HG03439 (cell line): Measurements from ENCODE around the gene CALML4.
"Not testable (repeated sequence)": the region's sequence is repeated elsewhere in the genome, so short reads cannot be mapped to it uniquely, and the experiment has no call there.

Experiments
- ATAC-seq: cut with Tn5 transposase; IDR thresholded peaks from one replicate; pipeline ENCODE4 v1.9.1; 2021; ENCODE audit warnings: mild to moderate bottlenecking, moderate library complexity; ENCODE audit not compliant: unreplicated experiment

The CALML4 gene

DNA sequence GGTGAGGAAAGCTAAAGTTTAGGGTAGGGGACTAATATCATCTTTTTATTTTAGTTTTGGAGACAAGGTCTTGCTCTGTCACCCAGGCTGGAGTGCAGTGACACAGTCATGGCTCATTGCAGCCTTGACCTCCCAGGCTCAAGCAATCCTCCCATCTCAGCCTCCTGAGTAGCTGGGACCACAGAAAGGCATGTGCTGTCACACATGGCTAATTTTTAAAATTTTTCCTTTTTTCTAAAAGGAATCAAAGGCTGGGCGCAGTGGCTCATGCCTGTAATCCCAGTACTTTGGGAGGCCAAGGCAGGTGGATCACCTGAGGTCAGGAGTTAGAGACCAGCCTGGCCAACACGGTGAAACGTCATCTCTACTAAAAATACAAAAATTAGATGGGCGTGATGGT is 20.3 kb upstream of the CALML4 start:
- not testable (repeated sequence) for ATAC-seq

DNA sequence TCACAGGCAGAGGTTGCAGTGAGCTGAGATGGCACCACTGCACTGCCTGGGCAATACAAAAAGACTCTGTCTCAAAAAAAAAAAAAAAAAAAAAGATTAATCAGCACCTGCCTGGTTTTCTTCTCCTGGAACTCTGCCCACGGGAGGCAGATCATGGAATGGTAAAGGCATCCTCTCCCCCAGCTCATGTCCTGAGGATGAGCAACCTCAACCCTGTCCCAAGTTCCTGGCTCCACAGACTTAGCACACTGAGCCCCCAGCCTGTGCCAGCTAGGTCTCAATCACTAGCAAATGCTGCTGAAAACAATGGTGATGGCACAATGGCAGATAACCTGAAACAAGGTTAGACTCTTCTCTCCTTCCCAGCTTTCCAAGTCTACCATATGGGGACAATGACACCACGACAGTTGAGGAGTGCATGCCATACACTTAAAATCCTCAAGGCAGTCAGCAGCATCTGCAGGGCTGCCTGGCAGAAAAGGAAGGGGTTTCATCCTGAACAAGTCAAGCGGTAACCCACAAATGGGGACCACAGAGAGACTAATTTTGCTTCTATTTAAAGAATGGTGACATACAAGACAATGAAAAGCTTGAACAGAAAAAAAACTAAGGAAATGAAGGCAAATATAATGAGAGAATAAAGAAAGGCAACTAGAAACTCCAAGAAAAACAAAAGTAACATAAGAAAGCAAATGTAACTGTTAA is 19.6 kb upstream of the CALML4 start:
- ATAC-seq = no peak

DNA sequence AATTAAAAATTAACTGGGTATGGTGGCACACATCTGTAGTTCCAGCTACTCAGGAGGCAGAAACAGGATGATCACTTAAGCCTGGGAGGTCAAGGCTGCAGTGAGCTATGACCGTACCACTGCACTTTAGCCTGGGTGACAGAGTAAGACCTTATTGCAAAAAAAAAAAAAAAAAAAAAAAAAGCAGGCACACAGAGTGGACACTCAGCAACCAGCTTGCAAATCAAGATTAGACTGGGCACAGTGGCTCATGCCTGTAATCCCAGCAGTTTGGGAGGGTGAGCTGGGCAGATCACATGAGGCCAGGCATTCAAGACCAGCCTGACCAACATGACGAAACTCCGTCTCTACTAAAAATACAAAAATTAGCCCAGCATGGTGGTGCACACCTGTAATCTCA is 19.0 kb upstream of the CALML4 start:
- no peak for ATAC-seq

DNA sequence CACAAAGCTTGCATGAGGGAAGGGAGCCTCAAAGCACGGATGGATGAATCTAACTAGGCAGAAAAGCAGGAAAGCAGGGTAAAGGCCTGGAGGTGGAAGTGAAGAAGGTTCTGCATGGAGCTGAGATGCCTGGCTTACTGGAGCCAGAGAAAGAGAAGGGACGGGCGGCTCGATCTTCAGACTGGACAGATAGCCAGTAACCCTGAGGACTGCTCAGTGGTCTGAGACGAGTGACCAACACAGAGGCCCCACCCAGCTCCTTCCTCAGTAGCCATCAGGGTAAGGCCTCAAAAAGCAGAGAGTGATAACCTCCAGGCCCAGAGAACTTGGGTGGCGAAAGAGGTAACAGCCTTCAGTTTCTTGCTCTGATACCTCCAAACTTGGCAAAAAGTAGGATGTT is 18.0 kb upstream of the CALML4 start:
- ATAC-seq = no peak

DNA sequence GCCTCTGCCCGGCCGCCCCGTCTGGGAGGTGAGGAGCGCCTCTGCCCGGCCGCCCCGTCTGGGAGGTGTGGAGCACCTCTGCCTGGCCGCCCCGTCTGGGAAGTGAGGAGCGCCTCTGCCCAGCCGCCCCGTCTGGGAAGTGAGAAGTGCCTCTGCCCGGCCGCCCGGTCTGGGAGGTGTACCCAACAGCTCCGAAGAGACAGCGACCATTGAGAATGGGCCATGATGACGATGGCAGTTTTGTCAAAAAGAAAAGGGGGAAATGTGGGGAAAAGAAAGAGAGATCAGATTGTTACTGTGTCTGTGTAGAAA is 17.3 kb upstream of the CALML4 start:
- not testable (repeated sequence) for ATAC-seq

DNA sequence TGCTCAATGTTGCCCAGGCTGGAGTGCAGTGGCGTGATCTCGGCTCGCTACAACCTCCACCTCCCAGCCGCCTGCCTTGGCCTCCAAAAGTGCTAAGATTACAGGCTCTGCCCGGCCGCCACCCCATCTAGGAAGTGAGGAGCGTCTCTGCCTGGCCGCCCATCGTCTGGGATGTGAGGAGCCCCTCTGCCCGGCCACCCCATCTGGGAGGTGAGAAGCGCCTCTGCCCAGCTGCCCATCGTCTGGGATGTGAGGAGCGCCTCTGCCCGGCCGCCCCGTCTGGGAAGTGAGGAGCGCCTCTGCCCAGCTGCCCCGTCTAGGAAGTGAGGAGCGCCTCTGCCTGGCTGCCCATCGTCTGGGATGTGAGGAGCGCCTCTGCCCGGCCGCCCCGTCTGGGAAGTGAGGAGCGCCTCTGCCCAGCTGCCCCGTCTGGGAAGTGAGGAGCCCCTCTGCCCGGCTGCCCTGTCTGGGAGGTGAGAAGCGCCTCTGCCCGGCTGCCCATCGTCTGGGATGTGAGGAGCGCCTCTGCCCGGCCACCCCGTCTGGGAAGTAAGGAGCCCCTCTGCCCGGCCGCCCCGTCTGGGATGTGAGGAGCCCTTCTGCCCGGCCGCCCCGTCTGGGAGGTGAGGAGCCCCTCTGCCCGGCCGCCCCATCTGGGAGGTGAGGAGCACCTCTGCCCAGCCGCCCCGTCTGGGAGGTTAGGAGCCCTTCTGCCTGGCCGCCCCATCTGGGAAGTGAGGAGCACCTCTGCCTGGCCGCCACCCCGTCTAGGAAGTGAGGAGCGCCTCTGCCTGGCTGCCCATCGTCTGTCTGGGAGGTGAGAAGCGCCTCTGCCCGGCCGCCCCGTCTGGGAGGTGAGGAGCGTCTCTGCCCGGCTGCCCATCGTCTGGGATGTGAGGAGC is 16.6 kb upstream of the CALML4 start:
- not testable (repeated sequence) for ATAC-seq

DNA sequence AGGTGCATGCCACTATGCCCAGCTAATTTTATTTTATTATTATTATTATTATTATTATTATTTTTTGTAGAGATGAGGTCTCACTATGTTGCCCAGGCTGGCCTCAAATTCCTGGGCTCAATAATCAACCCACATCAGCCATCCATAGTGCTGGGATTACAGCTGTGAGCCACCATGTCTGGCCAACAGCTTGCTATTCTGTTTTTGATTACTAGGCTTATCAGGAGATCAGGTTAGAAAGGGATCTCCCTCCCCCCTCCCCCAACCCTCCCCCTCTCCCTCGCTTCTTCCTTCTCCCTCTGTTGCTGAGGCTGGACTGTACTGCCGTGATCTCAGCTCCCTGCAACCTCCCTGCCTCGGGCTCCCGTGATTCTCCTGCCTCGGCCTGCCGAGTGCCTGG is 15.8 kb upstream of the CALML4 start:
- ATAC-seq = no peak

DNA sequence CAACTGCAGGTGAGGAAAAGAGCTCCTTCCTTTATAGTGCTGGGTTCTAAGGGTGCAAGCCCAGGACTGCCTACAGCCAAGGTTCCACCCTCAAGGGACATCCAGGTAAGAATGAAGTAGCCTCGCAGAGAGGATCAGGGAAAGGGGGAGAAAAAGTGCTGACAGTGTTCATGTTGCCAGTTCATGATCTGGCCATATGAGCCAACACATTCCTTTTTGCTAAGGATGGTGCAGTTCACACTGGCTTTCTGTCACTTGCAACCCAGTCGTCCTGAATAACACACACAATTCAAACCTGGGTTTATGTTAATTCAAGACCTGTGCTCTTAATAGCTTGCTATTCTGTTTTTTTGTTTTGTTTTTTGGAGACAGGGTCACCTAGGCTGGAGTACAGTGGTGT is 15.4 kb upstream of the CALML4 start:
- no peak for ATAC-seq

DNA sequence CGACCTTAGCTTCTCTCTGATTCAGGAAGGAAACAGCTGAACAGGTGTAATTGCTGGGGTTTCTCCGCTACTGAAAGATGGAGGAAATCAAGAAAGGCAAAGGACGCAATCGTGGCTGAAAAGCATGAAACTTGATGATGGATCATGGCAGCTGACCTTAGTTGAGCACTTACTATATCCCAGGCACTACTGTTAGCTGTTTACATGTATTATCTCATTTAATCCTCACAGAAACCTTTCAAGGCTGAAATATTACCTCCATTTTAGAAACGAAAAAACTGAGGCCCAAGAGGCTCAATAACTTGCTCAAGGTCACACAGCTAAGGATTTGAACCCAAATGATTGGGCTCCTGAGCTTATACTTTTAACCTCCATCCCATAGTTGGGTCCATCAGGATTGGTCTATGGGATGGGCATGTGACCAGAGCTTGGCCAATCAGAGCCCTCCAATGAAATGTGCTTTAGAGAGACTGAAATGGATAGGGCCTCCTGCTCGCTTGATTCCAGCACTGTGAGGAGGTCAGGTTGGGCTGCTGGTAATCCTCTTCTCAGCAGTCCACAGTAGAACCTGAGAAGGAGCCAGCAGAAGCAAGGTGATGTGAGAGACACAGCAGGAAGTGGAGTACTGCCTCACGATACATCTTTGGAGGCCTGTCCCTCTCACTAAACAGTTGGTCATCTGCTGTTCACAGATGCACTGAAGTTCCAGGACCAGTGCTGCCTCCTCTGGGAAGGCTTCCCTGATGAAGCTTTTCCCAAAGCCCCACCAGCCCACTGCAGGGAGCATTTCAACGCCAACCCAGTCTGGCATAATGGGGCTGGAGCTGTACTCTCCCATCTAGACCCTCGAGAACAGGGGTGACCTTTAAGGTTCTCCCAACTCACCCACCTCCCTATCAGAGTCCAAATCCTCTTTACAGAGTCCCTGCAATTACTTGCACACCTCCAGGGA is 14.0 kb upstream of the CALML4 start:
- ATAC-seq = no peak

DNA sequence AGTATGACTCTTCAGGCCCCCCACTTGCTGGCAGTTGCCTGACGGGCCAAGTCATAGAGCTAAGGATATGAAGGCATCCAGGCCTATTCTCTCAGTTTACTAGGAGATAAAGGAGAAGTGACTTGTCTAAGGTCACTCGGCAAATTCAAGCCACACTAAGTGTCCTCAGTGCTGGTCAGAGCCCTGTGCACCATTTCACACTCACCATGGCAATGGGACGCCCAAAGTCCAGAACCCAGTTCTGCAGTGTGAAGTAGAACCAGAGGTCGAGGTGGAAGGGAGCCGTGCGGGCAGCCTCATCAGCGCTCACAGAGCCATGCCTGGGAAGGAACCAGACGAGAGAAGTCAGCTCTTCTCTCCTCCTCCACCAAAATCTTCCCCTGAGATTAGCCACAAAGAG is 13.2 kb upstream of the CALML4 start:
- no peak for ATAC-seq

DNA sequence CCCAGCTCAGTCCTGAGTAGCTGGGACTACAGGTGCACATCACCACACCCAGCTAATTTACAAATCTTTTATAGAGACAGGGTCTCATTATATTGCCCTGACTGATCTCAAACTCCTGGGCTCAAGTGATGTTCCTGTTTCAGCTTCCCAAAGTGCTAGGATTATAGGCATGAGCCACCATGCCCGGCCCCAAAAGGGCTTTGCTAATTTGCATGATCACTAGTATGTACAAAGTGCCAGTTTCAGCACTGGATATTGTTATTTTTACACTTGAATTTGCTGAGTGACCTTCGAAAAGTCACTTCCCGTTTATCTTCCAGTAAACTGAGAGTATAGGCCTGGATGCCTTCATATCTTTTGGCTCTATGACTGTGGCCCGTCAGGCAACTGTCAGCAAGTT is 12.2 kb upstream of the CALML4 start:
- no peak for ATAC-seq

DNA sequence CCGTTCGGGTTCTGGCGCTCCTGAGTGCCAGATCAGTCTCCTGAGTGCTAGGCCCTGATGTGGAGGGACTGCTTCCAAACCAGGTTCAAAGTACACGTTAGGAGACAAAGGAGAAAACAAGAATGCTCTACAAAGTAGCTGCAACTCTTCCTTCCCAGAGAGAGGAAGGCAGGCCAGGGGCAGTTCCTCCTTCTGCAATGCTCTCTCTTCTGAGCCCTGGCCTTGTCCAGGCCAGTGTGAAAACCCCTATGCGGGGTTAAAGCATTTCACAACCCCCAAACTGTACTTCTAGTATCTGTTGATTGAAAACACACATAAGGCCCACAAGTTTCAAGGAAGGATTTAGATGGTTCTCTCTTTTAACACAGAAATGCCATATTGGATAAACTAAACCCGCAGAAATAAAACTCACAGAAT is 9.7 kb upstream of the CALML4 start:
- ATAC-seq = no peak

DNA sequence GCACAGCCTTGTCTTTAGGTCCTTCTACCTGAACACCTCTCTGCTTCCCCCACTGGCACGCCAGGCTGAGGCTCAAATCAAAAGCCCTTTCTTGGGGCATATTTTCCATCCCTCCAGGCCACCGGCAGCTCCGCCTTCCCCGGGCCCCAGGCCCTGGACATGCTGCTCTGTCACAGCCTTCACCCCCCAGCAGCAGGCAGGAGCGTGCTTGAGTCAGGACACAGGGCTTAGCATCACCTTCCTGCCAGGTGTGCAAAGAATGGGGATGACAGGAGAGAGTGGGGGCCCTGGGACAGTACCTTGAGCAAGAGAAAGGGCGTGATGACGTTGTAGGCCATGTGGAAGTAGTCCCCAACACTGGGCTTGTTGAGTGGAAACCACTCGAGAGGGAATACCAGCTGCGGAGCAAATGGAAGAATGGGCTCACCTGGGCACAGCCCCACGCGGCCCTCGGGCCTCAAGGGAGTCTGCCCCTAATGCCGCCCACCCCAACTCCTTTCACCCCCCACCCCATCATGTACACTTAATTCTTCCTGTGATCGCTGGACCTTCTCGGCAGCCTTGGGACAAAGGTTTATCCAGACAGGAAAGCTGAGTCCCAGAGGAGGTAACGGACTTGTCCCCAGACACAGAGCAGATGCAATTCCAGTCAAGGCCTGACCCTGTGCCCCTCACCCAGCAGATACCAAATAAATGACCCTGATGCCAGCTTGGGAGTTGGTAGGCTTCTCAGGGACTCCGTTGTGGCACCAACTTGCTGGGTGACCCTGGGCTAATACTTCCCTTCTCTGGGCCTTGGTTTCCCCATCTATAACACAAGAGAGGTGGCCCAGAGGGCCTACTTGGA is 9.1 kb upstream of the CALML4 start:
- ATAC-seq = no peak

DNA sequence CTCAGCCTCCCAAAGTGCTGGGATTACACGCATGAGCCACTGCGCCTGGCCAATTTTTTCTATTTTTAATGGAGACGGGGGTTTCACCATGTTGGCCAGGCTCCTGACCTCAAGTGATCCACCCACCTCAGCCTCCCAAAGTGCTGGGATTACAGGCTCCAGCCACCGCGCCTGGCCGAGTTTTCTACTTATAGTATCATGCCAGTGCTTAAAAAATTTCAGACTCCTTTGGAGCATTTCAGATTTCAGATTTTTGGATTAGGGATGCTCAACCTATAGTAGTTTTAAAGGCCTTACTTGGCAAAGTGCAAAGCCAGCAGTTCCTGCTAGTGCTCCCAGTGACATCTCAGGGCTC is 8.3 kb upstream of the CALML4 start:
- ATAC-seq = not testable (repeated sequence)

DNA sequence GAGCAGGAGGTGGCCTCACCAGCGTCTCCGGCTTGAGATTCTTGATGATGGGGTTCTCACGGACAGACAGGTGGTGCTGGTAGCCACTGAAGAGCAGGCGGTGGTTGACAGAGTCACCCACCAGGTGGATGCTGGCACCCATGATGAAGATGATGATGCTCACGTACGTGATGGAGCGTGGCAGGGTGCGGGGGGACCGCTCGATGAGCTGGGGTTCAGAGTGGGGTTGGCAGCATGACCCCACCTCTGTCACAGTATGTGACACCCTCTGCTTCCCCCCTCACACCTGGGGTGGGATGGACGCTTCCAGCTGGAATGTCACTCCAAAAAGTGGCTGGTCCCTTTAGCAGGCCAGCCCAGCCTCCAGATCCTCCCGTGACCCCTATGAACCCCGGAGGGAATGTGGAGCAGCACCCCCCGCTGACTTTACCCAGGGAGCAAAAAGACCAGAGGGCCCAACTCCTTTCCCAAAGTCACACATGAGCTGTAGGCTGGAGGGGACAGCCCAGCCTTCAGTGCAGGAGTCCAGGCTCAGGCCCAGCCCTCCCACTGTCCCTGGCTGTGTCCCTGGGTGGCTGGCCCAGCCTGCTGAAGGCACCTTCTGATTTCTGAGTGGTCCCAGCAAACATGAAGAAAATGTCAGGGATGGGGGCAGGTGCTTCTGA is 6.7 kb upstream of the CALML4 start:
- no peak for ATAC-seq

DNA sequence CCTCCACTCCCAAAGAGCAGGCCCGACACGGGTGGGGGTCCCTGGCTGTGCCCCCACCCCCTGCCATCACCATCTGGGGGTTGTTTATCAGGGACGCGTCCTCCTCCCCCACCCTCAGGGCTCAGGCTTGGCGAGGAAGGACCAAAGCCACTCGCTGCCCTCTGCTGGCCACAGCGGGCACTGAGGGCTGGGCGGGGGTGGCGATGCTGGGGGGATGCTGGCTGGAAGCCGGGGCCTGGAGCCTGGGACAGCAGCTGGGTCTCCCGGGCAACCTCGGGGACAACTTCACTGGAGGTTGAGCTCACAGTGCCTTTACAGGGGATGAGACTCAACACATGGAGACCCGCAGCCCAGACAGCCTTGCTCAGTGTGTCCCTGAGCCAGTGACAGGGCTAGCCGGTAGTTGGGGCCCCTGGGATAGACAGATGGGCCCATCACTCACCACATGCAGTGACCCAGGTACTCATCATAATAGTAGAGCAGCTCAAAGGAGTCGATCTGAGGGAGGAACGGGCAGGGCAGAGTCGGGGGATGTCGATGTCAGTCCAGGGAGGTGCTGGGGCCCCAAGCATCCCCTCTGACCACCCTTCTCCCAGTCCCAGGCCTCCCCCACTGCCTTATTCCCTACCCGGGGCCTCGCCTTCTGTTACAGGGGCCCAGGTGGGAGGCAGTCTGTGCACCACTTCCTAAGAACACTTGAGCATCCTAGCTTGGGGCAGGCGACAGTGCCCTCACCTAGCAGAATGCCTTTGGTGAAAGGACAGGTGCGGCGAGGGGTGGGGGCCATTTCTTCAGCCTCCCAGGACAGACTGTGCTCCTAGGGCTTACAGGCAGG is 5.9 kb upstream of the CALML4 start:
- ATAC-seq = no peak

DNA sequence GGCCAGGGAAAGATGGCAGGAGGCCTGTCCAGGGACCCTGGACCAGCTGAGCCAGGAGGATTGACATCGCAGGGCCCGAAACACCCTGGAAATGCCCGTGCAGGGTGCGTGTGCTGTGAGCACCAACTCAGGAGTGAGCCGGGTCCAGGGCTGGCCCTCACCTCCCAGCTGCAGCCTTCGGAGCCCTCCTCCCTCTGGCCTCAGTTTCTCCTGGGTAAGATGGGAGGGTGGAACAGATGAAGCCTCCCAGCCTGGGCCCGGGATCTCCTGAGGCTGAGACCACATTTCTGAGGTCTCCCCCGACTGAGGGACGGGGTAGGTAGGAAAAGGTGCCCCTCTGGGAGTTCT is 5.3 kb upstream of the CALML4 start:
- ATAC-seq = no peak

DNA sequence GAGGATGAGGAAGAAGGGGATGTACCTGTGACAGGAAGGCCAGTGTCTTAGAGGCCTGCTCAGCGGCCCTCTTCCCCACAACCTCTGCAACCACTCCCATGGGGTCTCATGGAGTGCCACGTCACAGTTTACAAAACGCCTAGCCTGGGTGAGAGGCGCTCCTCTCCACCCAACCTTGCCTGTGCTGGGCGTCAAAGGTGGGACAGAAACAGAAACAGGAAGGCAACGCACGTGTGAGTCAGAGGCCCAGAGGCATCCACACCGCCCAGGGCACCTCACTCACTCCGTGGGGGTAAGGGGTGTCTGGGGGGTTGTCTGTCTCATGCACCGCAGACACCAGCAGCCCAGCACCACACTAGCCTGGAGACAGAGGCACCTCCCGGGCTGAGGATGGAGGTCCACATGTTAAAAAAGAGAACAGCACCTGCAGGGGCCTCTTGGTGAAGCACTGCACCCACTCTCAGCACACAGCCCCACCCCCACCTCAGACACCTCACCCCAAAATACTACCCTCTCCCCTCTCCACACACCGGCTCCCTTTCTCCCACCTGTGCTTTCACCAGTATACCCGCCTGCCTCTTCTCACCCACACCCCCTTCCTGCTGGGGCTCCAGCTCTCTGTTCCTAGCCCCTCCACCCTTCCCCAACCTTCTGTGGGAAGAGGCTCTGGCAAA is 4.7 kb upstream of the CALML4 start:
- no peak for ATAC-seq

DNA sequence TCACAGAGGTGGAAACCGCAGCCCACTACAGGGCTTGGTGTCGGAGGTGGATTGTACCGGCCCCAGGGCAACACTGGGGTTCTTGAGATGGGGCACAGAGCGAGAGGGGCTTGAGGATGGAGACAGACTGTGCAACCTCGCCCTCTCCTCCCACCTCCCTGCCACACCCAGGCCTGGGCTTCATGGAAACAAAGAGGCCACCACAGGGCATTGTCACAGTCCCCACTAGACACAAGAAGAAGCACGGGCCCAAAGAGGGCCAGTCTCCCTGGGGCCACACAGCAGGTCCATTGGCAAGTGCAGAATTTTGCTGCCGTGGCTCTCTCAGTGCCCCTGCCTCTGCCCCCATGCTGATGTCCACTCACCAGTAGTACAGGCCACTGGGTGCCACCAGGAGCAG is 4.1 kb upstream of the CALML4 start:
- no peak for ATAC-seq
